GM21367 (cell line): ENCODE measurements around the gene KIF18B.

ENCODE experiments used
- ATAC-seq: cut with Tn5 transposase; IDR thresholded peaks from one replicate; pipeline ENCODE4 v1.9.1; 2021; ENCODE audit not compliant: unreplicated experiment

KIF18B gene

DNA sequence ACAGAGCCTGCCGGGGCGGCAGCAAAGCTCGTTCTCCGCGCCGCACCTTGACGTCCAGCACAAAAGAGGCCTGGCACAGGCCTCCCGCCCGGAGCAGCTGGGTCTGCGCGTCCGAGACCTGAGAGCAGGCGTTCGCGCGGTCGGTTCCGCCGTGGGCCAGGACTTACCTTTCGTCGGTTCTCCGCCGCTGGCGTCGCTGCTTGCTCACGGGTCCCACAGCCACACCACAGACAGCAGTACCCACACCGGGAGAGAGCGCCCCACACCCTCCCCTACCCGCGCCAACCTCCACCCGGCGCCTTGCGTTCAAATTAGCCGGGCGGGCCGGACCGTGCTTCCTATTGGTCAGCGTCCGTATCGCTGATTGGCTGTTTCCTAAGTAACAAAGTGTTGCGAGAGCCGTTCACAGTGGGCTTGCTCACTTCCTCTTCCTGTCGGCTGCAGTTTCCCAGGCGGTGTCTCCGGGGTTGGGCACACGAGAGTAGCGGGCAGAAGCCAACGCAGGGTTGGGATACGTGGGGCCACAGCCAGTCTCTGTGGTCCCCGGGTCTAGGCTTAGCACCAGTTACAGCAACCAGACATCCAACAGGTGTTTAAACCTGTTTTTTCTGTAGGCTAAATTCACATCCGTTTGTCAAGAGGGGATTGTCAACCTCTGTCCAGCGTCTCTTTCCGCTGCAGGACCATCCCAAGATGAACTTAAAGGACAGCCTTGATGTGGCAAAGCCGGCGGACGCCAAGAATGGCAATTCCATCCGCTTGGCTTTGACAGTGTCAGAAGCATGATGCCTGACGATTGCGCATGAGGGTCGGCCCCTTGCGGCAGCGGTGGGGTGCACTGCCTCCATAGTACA, at the start of gene KIF18B:
Gene KIF18B, minus strand, starts transcription at position 313 of the 854 bp plus-strand sequence. CDS start 11,429 bp downstream, outside the sequence.
- ATAC-seq, result peak; percentile 72

DNA sequence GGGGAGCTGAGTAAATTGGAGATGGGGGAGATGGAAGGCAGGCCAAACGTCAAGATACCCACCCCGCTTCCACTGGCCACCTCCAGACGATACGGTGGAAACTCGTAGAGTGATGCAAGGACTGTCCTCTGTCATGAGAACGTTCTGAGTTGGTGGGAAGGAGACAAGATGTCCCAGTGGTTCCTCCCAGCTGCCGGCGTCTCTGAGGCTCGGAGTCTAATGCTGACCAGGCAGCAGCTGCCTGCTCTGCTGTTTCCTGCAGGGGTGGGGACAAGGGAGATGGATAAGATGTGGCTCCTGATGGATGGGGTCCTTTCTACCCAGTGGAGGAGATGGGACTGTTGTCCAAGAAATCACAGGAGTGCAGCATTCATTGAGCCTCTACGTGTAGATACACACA, 48.7 kb upstream of the KIF18B start:
- ATAC-seq, result no peak

DNA sequence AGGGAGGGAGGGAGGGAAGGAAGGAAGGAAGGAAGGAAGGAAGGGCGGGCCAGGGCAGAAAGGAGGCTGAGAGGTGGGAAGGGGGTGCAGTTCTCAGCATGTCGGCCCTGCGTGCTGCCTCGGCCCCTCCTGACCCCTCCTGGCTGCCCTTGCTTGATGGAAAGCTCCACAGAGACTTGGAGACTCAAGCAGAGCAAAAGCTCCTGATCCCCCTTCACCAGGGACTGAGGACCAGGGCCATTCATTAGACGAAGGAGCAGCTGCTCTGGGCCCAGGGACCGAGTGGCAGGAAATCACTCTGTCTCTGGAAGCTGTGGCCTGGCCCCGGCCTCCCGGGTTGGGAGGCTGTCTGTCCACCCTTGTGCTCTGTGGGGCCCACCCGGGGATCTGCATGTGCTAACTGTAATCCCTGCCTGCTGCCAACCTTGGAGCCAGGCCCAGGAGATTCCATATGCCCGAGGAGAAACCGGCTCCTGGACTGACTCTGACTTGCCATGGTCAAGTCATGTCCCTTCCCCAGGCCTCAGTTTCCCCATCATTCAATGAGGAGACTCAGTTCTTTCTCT, 47.9 kb upstream of the KIF18B start:
- no peak for ATAC-seq

DNA sequence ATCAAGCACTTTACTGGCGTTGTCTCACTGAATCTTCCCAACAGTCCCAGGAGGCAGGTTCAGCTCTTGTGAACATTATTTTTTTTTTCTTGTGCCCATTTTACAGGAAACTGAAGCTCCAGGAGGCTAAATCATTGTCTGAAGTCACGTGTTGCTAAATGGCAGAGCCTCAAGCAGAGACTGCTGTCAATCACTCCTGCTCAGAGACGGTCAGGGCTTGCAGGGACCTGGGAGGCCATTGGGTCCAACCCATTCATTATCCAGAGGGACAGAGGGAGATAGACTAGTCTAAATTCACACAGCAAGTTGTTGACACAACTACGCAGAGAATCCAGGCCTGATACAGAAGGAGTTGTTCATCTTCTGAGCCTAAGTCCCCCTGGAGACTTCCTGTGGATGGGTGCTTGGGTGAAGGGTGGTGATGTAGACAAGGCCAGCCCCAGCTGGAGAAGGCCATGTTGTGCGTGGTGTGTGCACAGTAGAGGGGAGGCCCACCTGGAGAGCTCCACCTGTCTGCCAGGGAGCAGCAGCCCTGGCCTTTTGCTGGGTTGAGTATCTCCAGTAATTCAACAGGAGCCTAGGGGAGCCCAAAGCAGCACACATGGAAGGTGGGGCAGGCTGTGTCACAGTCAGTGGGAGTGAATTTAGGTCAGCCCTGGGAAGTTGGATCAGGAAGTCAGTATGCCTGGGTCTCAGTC, 44.8 kb upstream of the KIF18B start:
- ATAC-seq, result no peak

DNA sequence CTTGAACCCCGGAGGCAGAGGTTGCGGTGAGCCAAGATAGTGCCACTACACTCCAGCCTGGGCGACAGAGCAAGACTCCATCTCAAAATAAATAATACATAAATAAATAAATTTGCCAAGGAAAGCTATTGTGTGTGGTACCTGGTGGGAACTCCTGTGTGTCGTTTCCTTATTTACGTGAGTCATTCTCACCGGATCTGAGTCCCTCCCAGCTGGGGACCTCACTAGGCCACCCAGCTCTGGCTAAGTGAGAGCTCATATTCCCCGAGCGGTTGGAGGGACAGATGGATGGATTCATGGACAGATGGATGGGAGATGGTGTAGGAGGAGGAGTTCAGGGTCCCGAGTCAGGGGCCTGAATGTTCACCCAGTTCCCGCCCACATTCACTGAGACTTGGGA, 43.4 kb upstream of the KIF18B start:
- ATAC-seq, result no peak

DNA sequence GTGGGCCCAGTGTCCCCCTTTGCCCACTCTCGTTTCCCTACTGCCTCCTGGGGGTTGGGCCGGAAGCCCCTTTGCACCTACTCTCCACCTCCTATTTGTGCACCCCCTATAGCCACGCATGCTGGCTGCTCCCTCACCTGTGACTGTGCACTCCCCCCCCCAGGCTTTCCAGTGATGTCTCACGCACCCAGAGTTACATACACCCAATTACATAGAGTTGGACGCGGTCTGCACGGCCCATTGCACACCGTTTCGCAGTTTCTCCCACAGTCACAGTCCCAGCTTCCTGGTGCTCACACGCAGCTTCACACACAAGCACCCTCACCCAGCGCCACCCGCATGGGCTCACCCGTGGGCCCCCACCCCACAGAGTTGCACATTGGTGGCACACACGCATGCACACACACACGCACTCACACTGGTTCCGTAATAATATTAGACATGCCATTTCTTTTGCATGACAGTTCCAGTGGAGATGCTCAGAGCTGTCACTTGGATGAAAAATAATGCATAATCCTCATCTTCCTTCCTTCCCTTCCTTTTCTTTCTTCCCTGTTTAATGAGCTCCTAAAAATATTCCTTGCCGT, 42.1 kb upstream of the KIF18B start:
- ATAC-seq, result no peak

DNA sequence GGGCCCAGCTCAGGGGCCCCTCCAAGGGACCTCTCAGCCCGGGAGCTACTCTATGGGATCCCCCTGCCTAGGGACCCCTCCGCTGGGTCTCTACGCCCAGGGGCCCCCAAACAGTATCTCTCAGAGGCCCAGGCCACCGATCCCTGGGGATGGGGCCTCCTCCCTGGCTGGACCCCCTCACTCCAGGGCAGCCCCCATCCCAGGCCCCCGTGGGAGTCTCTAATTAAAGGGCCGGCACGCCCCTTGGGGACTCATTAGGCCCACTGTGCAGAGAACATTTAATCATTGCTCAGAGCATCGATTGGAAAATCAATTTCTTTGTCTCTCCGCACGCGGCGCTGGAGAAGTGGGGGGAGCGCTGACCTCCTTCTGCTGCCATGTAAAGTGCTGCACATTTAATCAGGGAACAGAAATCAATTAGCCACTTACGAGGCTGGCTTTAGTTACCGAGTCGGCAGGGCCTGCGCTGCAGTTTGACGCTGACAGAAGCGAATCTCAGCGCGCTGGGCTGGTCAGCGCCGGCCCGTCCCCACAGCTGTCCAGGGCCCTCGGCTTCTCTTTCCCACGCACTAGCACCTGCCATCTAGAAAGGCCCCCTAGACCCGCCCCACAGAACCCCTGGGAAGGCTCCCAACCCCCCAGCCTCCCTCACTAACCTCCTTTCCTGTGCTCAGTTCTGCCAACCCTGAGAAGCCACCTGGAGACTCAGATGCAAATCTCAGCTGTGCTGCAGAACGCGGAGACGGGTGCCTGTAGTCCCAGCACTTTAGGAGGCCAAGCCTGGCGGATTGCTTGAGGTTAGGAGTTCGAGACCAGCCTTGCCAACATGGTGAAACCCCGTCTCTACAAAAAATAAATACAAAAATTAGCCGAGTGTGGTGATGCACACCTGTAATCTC, 40.7 kb upstream of the KIF18B start:
- no peak for ATAC-seq

DNA sequence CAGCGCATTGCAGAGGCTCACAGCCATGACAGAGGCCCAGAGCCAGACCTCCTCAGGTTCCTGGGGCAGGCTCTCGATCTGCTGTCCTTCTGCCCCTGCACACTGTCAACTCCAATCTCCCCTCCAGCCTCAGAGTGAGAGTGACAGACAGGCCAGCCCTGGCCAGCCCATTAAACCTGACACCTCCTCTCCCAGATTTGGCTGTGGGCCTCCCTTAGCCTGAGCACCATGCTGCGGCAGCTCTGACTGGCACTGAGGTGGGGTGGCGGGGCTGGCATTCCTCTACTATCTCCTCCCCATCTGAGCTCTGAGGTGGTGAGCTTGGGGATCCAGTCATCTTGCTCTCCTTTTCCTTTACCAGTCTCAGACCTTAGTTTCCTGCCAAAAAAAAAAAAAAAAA, 36.0 kb upstream of the KIF18B start:
- no peak for ATAC-seq

DNA sequence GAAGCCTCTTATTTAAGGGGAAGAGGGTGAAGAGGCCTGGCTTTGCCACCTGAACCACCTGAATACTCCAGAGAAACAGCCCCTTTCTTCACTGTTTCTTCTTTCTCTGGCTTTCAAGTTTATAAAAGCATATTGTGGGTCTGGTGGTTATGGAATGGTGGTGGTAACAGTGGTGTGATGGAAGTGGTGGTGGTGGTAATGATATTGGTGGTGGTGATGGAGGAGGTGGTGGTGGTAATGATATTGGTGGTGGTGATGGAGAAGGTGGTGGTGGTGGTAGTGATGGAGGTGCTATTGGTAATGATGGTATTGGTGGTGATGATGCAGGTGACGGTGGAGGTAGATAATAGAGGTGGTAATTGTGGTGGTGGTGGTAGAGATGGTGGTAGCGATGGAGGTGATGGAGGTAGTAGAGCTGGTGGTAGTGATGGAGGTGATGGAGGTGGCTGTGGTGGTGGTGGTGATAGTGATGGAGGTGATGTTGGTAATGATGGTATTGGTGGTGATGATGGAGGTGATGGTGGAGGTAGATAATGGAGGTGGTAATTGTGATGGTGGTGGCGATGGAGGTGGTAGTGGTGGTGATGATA, 34.6 kb upstream of the KIF18B start:
- ATAC-seq, result no peak

DNA sequence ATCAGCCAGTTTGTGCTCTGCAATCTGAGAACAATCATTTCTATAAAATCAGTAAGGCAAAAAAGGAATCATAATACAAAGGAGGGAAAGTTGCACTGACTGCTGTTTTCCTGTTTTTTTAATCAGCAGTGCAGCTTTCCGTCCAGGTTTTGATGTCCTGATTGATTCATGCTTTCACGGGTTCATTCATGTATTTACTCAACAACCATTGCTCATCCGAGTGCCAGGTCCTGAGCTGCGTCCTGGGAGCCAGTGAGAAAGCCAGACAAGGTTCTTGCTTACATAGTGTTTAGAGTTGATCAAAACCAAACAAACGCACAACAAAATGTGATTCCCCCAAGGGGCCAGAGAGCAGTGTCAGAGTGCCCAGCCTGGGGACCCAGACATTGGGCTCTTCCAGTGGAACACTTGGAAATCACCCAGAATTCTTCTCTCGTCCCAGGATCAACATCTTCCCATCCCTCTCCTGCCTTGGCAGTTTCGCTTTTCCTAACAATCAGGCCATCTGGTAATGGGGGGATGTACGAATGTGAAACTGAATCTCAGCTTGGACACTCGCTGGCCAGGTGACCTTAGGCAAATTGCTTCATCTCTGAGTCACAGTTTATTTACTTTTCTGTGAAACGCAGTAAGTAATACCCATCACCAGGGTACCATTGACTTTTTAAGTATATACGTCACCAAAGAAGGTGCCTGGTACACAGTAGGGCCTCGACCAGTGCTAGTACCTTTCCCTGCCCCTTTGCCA, 33.8 kb upstream of the KIF18B start:
- no peak for ATAC-seq

DNA sequence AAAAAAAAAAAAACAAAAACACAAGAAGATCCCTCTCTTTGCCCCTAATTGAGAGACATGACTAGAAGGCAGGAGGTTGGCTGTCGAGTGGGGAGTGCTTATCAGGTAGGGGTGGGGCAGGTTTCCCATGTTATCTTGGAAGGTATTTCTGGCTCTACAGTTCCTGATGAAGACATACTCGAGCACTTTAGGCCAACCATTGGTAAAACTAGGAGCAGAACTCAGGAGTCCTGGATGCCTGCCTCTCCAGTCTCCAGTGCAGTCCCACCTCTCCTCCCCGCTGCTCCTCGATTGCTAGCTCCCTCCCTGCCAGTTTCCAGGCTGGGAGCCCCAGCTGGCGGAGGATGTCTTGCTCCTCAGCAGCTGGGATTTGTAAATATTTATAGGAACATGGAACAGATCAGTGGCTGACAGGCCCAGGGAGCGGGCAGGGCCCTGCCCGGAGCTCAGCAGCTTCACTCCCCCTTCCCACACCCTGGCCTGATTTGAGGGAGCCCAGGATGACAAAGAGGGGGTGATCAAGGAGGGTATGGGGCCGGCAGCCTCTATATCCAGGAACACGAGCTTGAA, 31.9 kb upstream of the KIF18B start:
- no peak for ATAC-seq

DNA sequence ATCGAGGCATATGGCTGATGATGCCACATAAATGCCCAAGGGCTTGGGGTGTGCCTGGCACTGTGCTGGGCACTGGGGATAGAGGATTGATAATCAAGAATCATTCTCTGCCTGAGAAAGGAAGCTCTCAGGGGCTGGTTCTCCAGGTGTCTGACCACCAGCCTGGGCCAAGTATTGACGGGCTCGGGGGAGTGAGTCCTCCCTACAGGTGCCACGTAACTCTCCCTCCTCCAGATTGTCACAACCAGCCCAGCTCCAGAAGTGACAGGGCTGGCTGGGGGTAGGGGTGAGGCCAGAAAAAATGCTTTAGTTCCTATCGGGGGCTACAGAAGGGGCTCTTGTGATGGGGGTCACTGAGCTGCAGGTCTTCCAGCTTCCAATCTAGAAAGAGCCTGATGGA, 31.2 kb upstream of the KIF18B start:
- ATAC-seq, result no peak

DNA sequence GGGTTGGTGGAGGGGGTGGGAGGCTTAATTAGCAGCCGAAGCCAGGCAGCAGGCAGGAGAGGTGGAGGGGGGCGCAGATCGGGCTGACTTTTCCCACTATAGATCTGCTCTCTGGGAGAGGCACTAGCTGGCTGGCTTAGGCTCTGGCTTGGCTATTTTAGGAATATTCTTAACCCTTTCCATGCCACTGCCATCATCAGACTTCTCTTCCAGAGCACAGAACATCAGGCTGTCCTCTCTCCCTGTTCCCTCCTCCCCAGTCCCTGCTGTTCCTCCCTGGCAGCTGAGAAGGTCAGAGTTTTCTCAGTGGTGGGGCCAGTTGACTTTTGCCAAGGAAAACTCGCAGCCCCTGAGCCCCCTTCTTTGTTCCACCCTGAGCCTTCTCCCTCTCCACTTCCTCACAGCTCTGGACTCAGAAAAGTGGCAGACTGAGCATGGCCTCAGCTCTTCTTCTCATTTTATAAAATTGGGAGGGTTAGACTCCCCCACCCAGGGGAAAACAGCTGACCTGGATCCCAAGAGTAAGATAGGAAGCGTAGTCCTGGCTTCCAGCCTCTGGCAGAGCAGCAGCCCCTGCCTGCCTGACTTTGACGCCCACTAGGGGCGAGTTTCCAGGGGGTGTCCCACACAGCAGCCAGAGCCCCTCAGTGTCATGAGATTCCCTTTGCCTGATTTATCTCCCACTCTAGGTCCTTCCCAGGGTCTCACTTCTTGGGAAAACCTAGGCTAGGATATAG, 30.4 kb upstream of the KIF18B start:
- ATAC-seq, result no peak

DNA sequence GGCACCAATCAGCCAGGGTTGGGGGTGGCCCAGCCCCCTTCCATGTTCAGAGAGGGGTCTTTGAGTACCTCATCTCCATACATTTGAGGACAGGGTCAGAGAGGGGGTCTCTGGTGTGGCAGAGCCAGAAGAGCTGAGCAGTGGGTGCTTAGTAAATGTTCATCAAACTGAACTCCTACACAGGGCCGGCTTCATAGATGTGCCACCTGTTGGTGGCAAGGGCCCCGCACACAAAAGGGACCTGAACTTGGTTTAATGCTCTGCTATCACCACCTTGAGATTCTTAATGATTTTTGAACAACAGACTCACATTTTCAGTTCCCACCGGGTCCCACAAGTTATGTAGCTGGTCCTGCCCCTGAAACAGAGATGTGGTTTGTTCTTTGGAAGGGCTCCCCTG, 29.5 kb upstream of the KIF18B start:
- no peak for ATAC-seq

DNA sequence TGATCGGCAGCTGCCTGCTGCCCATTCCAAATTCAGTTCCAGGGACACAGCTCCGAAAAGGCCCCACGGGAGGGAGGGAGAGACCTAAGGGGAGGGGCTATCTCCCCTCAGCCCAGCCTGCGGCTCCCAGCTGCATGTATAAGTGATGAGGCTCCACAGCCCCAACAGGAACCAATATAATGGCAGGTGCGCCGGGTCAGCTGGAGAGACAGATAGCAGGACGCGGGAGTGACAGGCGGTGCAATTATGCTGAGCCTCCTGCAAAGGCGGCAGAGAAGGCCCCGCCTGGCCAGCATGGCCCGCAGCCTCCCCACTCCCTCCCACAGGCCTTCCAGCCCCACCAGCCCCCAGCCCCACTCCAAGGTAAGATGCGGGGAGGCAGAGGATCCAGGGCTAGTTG, 28.6 kb upstream of the KIF18B start:
- ATAC-seq, result no peak

DNA sequence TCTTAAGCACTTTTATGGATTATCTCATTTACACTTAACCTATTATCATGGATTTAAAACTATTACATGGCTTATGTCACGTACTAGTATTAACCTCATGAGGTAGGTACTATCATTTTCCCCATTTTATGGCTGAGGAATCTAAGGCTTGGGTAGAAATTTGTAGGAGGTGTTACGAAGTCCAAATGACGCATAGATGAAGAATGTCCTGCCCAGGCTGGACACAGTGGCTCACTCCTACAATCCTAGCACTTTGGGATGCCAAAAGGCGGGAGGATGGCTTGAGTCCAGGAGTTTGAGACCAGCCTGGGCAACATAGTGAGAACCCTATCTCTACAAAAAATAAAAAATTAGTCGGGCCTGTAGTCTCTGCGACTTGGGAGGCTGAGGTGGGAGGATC, 25.4 kb upstream of the KIF18B start:
- no peak for ATAC-seq

DNA sequence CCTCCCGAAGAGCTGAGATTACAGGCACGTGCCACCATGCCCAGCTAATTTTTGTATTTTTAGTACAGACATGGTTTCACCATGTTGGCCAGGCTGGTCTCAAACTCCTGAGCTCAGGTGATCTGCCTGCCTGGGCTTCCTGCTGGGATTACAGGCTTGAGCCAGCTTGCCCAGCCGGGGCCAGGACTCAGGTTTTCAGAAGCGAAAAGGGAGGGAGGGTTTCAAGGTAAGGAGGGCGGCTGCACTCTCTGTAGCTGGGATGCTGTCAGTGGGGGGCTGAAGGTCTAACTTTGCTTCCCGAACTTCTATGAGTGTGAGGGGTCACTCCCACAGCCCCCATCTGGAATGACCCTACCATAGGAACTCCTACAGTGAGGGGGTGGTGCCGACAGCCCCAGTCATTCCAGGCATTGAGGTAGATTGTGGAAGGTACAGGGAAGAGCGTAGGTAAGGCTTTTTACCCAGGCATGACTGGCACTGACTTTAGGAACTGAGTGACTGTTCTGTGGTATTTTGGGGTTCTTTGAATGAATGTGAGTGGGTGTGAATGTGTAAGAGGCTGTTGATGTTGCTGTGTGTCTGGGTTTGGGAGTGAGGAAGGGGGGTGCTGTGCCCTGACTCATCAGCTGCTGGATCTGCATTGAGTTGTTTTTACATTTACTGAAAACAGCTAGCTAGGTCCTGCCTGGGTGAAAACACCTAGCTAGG, 24.4 kb upstream of the KIF18B start:
- no peak for ATAC-seq

DNA sequence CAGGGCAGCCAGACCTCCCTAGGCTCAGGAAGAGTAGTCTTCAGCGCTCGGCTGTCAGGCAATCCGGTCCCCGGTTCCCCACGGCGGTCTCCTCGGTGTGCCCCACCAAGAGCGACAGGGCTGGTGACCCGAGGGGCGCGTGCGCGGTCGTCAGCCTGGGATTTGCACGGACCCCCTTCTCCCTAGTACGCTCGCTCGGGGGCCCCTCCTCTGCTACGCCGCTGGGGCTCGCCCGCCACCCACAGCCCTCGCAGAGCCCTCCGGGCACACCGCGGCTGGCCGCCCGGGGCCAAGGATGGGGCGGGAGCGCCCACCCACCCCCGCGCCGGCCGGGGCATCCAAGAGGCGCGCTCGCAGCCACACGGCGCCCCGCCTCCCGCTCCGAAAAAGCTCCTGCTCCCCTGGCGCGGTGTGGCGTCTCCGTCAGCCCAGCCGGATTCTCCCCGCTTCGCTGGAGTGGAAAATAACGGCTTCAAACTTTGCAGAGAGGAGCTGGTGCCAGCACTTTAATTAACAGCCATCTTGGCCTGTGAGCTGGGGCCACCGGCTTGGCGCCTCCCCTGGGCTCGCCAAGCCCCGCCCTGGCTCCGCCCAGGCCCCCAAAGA, 22.7 kb upstream of the KIF18B start:
- no peak for ATAC-seq
